H1 (cell line): Measurements from ENCODE around the gene RPS6KA4. TPM values are rescaled to one million over a fixed set of nuclear protein-coding genes. Genes with fewer than 3 reads are reported as not detected.

Source experiments
- CTCF ChIA-PET: fragments of 300-600 bp; sonication (Branson Sonifier 250); formaldehyde crosslinking; loops from one replicate; lab custom pipeline; 2021; ENCODE audit not compliant: partially characterized antibody; lab: Charles Lee
- POLR2A ChIA-PET: fragments of 300-600 bp; sonication (Branson Sonifier 250); formaldehyde crosslinking; loops from one replicate; lab custom pipeline; 2021; ENCODE audit warnings: inconsistent platforms; ENCODE audit not compliant: partially characterized antibody; lab: Charles Lee
- DNase-seq, 2 experiments: peaks; one replicate each; pipeline versions ENCODE4 v3.0.0 to v3.0.0-alpha.2; 2010 to 2022; ENCODE audit warnings: low spot score in 2 of 2, low read depth in 1 of 2, mixed read lengths in 1 of 2
- FAIRE-seq: peaks from 2 replicates; lab custom pipeline; 2011; peaks lifted over from hg19 to GRCh38; lab: Jason Lieb, UNC
- H2AFZ ChIP-seq: 2 replicates; pipeline ENCODE4 v1.8.1; 2012; ENCODE audit warnings: low read length, inconsistent platforms
- H2AK5ac ChIP-seq: 2 replicates; pipeline ENCODE4 v1.6.1; 2013; ENCODE audit warnings: low read depth, low read length
- H2BK120ac ChIP-seq: replicated peaks from 2 replicates; pipeline ENCODE3; 2013; ENCODE audit warnings: low read depth, low read length, inconsistent platforms
- H2BK12ac ChIP-seq: 2 replicates; pipeline ENCODE4 v1.6.1; 2013; ENCODE audit warnings: low read depth, low read length
- H2BK15ac ChIP-seq: 2 replicates; pipeline ENCODE4 v1.6.1; 2013; ENCODE audit warnings: low read length
- H2BK20ac ChIP-seq: 2 replicates; pipeline ENCODE4 v1.6.1; 2013; ENCODE audit warnings: low read length
- H2BK5ac ChIP-seq: 2 replicates; pipeline ENCODE4 v1.6.1; 2013; ENCODE audit warnings: low read depth, low read length
- H3K14ac ChIP-seq: 2 replicates; pipeline ENCODE4 v1.6.1; 2013; ENCODE audit warnings: inconsistent platforms; ENCODE audit not compliant: insufficient read length
- H3K18ac ChIP-seq: 2 replicates; pipeline ENCODE4 v1.6.1; 2013; ENCODE audit warnings: low read length; ENCODE audit errors: extremely low read depth
- H3K23ac ChIP-seq: 2 replicates; pipeline ENCODE4 v1.6.1; 2013; ENCODE audit warnings: inconsistent platforms; ENCODE audit not compliant: insufficient read length
- H3K23me2 ChIP-seq: 2 replicates; pipeline ENCODE4 v1.6.1; 2013; ENCODE audit warnings: low read depth, low read length
- H3K27ac ChIP-seq: 2 replicates; pipeline ENCODE4 v1.6.1; 2011; ENCODE audit warnings: low read depth, low read length, inconsistent platforms
- H3K27me3 ChIP-seq, 4 experiments: replicated peaks in 1 of 4; 1 replicate in 1 of 4; 2 replicates in 3 of 4; pipeline versions ENCODE4 v1.6.1 to v1.8.1; 2011 to 2013; ENCODE audit warnings: low read length in 3 of 4, mild to moderate bottlenecking in 3 of 4, inconsistent platforms in 2 of 4, mixed read lengths in 2 of 4, moderate library complexity in 1 of 4; ENCODE audit not compliant: control insufficient read depth in 3 of 4, insufficient read depth in 3 of 4; ENCODE audit errors: extremely low read depth in 1 of 4
- H3K36me3 ChIP-seq, 4 experiments: 2 replicates each; pipeline versions ENCODE4 v1.6.1 to v1.8.1; 2011 to 2013; ENCODE audit warnings: mild to moderate bottlenecking in 4 of 4, low read length in 3 of 4, moderate library complexity in 2 of 4, control low read depth in 1 of 4, inconsistent platforms in 1 of 4; ENCODE audit not compliant: insufficient read depth in 4 of 4, control insufficient read depth in 2 of 4
- H3K4ac ChIP-seq: replicated peaks from 2 replicates; pipeline ENCODE3; 2013; ENCODE audit warnings: low read length, low read depth, mixed read lengths, inconsistent platforms; ENCODE audit not compliant: insufficient read length
- H3K4me1 ChIP-seq, 4 experiments: replicated peaks in 1 of 4; 1 replicate in 1 of 4; 2 replicates in 3 of 4; pipeline versions ENCODE4 v1.6.1 to v1.8.1; 2011 to 2013; ENCODE audit warnings: low read length in 3 of 4, inconsistent platforms in 2 of 4, mixed read lengths in 1 of 4; ENCODE audit not compliant: insufficient read depth in 4 of 4, control insufficient read depth in 3 of 4
- H3K4me2 ChIP-seq, 2 experiments: 2 replicates each; pipeline versions ENCODE4 v1.6.1 to v1.8.1; 2011 to 2013; ENCODE audit warnings: low read depth in 2 of 2, low read length in 2 of 2, control low read depth in 1 of 2, inconsistent platforms in 1 of 2, mild to moderate bottlenecking in 1 of 2; ENCODE audit not compliant: insufficient read depth in 1 of 2
- H3K4me3 ChIP-seq, 4 experiments: fragments of 200-600, 300-600 bp in 1 of 4; sonication (generic), shearing (Covaris generic), sonication (Bioruptor Twin) in 1 of 4; 2 replicates each; pipeline versions ENCODE4 v1.5.1 to v1.8.1; 2011 to 2016; ENCODE audit warnings: low read length in 4 of 4, low read depth in 3 of 4, control low read depth in 2 of 4, inconsistent platforms in 2 of 4, mild to moderate bottlenecking in 2 of 4, mixed read lengths in 1 of 4, moderate library complexity in 1 of 4; ENCODE audit not compliant: insufficient read depth in 2 of 4; ENCODE audit errors: extremely low read depth in 1 of 4
- H3K56ac ChIP-seq: replicated peaks from 2 replicates; pipeline ENCODE3; 2013; ENCODE audit warnings: low read depth, mild to moderate bottlenecking, mixed read lengths, low read length, inconsistent platforms; ENCODE audit not compliant: insufficient read length
- H3K79me1 ChIP-seq: 2 replicates; pipeline ENCODE4 v1.6.1; 2013; ENCODE audit warnings: low read depth, low read length, control low read depth
- H3K79me2 ChIP-seq, 2 experiments: 2 replicates each; pipeline versions ENCODE4 v1.6.1 to v1.8.1; 2012 to 2013; ENCODE audit warnings: low read length in 2 of 2, mild to moderate bottlenecking in 2 of 2, inconsistent platforms in 1 of 2; ENCODE audit not compliant: insufficient read depth in 2 of 2, control insufficient read depth in 1 of 2
- H3K9ac ChIP-seq, 4 experiments: replicated peaks in 1 of 4; 1 replicate in 1 of 4; 2 replicates in 3 of 4; pipeline versions ENCODE4 v1.6.1 to v1.8.1; 2011 to 2013; ENCODE audit warnings: low read depth in 3 of 4, low read length in 3 of 4, control low read depth in 2 of 4, mild to moderate bottlenecking in 2 of 4, moderate library complexity in 2 of 4, inconsistent platforms in 1 of 4; ENCODE audit errors: extremely low read depth in 1 of 4
- H3K9me3 ChIP-seq, 2 experiments: 2 replicates each; pipeline versions ENCODE4 v1.6.1 to v1.8.1; 2012 to 2013; ENCODE audit warnings: mild to moderate bottlenecking in 2 of 2, moderate library complexity in 2 of 2, control low read depth in 1 of 2, inconsistent platforms in 1 of 2, low read depth in 1 of 2, low read length in 1 of 2, mixed read lengths in 1 of 2; ENCODE audit not compliant: insufficient read depth in 2 of 2
- H4K20me1 ChIP-seq, 2 experiments: replicated peaks in 1 of 2; 2 replicates each; pipeline versions ENCODE3 to v1.8.1; 2011 to 2013; ENCODE audit warnings: inconsistent platforms in 2 of 2, low read length in 2 of 2, mild to moderate bottlenecking in 1 of 2; ENCODE audit not compliant: insufficient read depth in 2 of 2, control insufficient read depth in 1 of 2
- H4K5ac ChIP-seq: 2 replicates; pipeline ENCODE4 v1.6.1; 2013; ENCODE audit warnings: low read length, low read depth, mixed read lengths, inconsistent platforms; ENCODE audit not compliant: insufficient read length
- H4K8ac ChIP-seq: 2 replicates; pipeline ENCODE4 v1.8.0; 2013; ENCODE audit warnings: mild to moderate bottlenecking, moderate library complexity, low read length, inconsistent platforms; ENCODE audit not compliant: insufficient read depth; ENCODE audit errors: extremely low read depth
- H4K91ac ChIP-seq: replicated peaks from 2 replicates; pipeline ENCODE3; 2013; ENCODE audit warnings: low read length, mixed read lengths, inconsistent platforms; ENCODE audit not compliant: insufficient read length
- CHD1 ChIP-seq: IDR thresholded peaks from 2 replicates; pipeline ENCODE4 v1.6.1; 2012; ENCODE audit warnings: low read depth, low read length, improper control_type of control experiment
- CHD2 ChIP-seq: IDR thresholded peaks from 2 replicates; pipeline ENCODE4 v1.6.1; 2012; ENCODE audit warnings: low read length, improper control_type of control experiment
- KDM1A ChIP-seq: fragments of 200-600, 300-600 bp; sonication (generic); IDR thresholded peaks from 2 replicates; pipeline ENCODE4 v1.7.1; 2016; ENCODE audit warnings: mild to moderate bottlenecking, low read length, borderline replicate concordance
- KDM5A ChIP-seq: fragments of 200-600 bp; IDR thresholded peaks from 2 replicates; pipeline ENCODE4 v1.7.1; 2012; ENCODE audit warnings: mild to moderate bottlenecking, low read length, inconsistent platforms, mixed read lengths
- POLR2AphosphoS5 ChIP-seq: IDR thresholded peaks from 2 replicates; pipeline ENCODE4 v1.6.1; 2011; ENCODE audit warnings: low read depth, low read length
- POU5F1 ChIP-seq: IDR thresholded peaks from 2 replicates; pipeline ENCODE4 v1.6.1; 2011; ENCODE audit warnings: low read depth, mild to moderate bottlenecking, low read length, moderate library complexity
- RAD21 ChIP-seq, 2 experiments: IDR thresholded peaks in 1 of 2; conservative IDR thresholded peaks in 1 of 2; 2 replicates each; pipeline ENCODE4 v1.6.1; 2011; ENCODE audit warnings: low read depth in 2 of 2, low read length in 2 of 2, improper control_type of control experiment in 1 of 2, inconsistent platforms in 1 of 2, mild to moderate bottlenecking in 1 of 2, moderate library complexity in 1 of 2
- RXRA ChIP-seq: IDR thresholded peaks from 2 replicates; pipeline ENCODE4 v1.6.1; 2011; ENCODE audit warnings: low read depth, mild to moderate bottlenecking, low read length, moderate library complexity; ENCODE audit not compliant: insufficient read depth
- SP2 ChIP-seq: IDR thresholded peaks from 2 replicates; pipeline ENCODE4 v1.6.1; 2012; ENCODE audit warnings: mild to moderate bottlenecking, low read length, inconsistent platforms
- TAF1 ChIP-seq: IDR thresholded peaks from 2 replicates; pipeline ENCODE4 v1.6.1; 2011; ENCODE audit warnings: mild to moderate bottlenecking, low read depth, low read length
- TAF7 ChIP-seq: optimal IDR thresholded peaks from 2 replicates; pipeline ENCODE3; 2011; ENCODE audit warnings: low read depth, mild to moderate bottlenecking, inconsistent platforms, low read length, moderate library complexity, borderline replicate concordance
- USF2 ChIP-seq: IDR thresholded peaks from 2 replicates; pipeline ENCODE4 v1.6.1; 2011; ENCODE audit warnings: low read length, improper control_type of control experiment
- ZNF274 ChIP-seq: IDR thresholded peaks from 2 replicates; pipeline ENCODE4 v1.7.0; 2012; ENCODE audit warnings: low read length, borderline replicate concordance; ENCODE audit errors: extremely low read depth
- WGBS, 2 experiments: shearing (Covaris generic) in 1 of 2; methylation state at CpG; one replicate each; pipeline versions ENCODE4 v1.1.6 to v1.1.7; 2013 to 2015; ENCODE audit warnings: low lambda C conversion rate in 2 of 2, mixed read lengths in 2 of 2, inconsistent platforms in 1 of 2, low coverage in 1 of 2, missing lambda C conversion rate in 1 of 2; ENCODE audit not compliant: insufficient replicate concordance in 2 of 2, insufficient coverage in 1 of 2, insufficient read length in 1 of 2; ENCODE audit errors: extremely low coverage in 1 of 2, missing lambda C conversion rate in 1 of 2; 5-methylcytosine and 5-hydroxymethylcytosine counted together
- polyA plus RNA-seq, 7 experiments: library from polyadenylated mRNA; depleted of rRNA in 3 of 7; stranded (reverse) in 5 of 7; unstranded in 2 of 7; fragments of >200 nt in 5 of 7; fragments of 200-250 nt in 2 of 7; gene quantifications; 1 replicate in 5 of 7; 2 replicates in 1 of 7; 4 replicates in 1 of 7; pipeline versions ENCODE4 v1.2.1 to v1.2.3, GENCODE V29; 2011 to 2013; ENCODE audit warnings: missing spikeins in 2 of 7, mixed read lengths in 2 of 7
- total RNA-seq: library from RNA; stranded (reverse); fragmentation: NEBNext Ultra II Directional; extraction: Animal tissue kit (Norgen Biotek cat#: 25700); gene quantifications from 2 replicates; pipeline ENCODE4 v1.2.1, GENCODE V29; 2021

RPS6KA4 gene
- total and polyA plus RNA-seq, 2 of the 8 experiments (the other 6 are each of a cell fraction or from before 2014, with no cell fraction given): 8.2 to 12.6 TPM

- Histone ChIP-seq H3K27ac (no peak overlapping the region), H3K18ac (no peak overlapping the region), H2BK20ac (no peak overlapping the region), H3K27me3 (no peaks in the 10 kb centered on the region), H2AK5ac (no peak overlapping the region), H3K9ac (no peak overlapping the region), H3K79me1 (peaks cover 6% of the 10 kb centered on the region; the same call in 1 of the 2 replicates), H3K4me2 (no peak overlapping the region), H3K14ac (no peak overlapping the region), H3K56ac (no peak overlapping the region), H2BK120ac (no peak overlapping the region), H2BK12ac (no peak overlapping the region), H3K4ac (no peak overlapping the region), H3K4me1 (peaks cover 1 to 13% (median 7%) of the 10 kb centered on the region in 4 experiments; a peak in 6 of 7 replicates), H4K8ac (no peak overlapping the region), H2BK15ac (no peak overlapping the region), H4K5ac (no peak overlapping the region), H3K4me3 (no peak overlapping the region), H4K20me1 (peaks cover 0 to 3% of the 10 kb centered on the region in 2 experiments), H2AFZ (no peak overlapping the region), H3K23ac (no peak overlapping the region), H3K79me2 (peaks cover 0 to 14% of the 10 kb centered on the region in 2 experiments; a peak in 1 of 4 replicates), H2BK5ac (no peak overlapping the region), H3K23me2 (peaks cover 5% of the 10 kb centered on the region; the same call in 1 of the 2 replicates), H3K36me3 (peaks cover 0 to 19% (median 3%) of the 10 kb centered on the region in 4 experiments; a peak in 6 of 8 replicates), H3K9me3 (no peaks in the 10 kb centered on the region), H4K91ac (no peak overlapping the region)
- DNase-seq (no peak), FAIRE-seq (no peak)
- ChIA-PET CTCF (interaction anchor here (1.8 to 20.8 kb wide), 3 partner anchors 11 to 19 kb away, joined by 4 to 614 read pairs (median 20); partner anchors contain the start of gene CCDC88B), POLR2A (interaction anchor here (0.6 to 2.6 kb wide), 2 partner anchors 10 to 11 kb away, joined by 3 to 12 read pairs; no protein-coding TSS in a partner anchor)
- 84% methylated on average over 5 of the region's 5 CpGs; no CpG with 5 or more reads in 1 of the 2 experiments for WGBS, 2 experiments
- TF ChIP-seq SP2 (no peak), RAD21 (IDR thresholded peaks at IDR 0.05 in 1 of 2, conservative IDR thresholded peaks at IDR 0.05 in 1 of 2; ENCODE audit: low read depth in 2 of 2, low read length in 2 of 2) (no peak), POU5F1 (no peak), CHD1 (no peak), POLR2AphosphoS5 (no peak), TAF1 (no peak), TAF7 (no peak), CHD2 (no peak), KDM1A (no peak), USF2 (no peak), KDM5A (no peak), RXRA (no peak), ZNF274 (no peak)
These were observed 37.9 kb upstream of the RPS6KA4 start for GRCh38 chr11:64321026-64321425.
